Loucy (cell line): ENCODE data around the gene PNPT1.

Experiments
- H2AFZ ChIP-seq: fragments of 200-600 bp; sonication (generic); 2 replicates; pipeline ENCODE4 v1.6.0; 2016; ENCODE audit warnings: antibody characterized with exemption, mild to moderate bottlenecking, low read length, moderate library complexity
- H3F3A ChIP-seq: fragments of 200-600 bp; 2 replicates; pipeline ENCODE4 v1.6.0; 2016; ENCODE audit warnings: antibody characterized with exemption, low read depth, mild to moderate bottlenecking
- H3K27me3 ChIP-seq: fragments of 200-600 bp; sonication (generic); 2 replicates; pipeline ENCODE4 v1.6.1; 2014; ENCODE audit warnings: low read length, mild to moderate bottlenecking; ENCODE audit not compliant: insufficient read depth, poor library complexity, severe bottlenecking
- H3K36me3 ChIP-seq: fragments of 200-600 bp; sonication (generic); 2 replicates; pipeline ENCODE4 v1.6.1; 2016; ENCODE audit warnings: low read length; ENCODE audit not compliant: insufficient read depth
- H3K4me1 ChIP-seq: fragments of 200-600 bp; sonication (generic); 2 replicates; pipeline ENCODE4 v1.5.1; 2014; ENCODE audit warnings: low read length, mild to moderate bottlenecking; ENCODE audit not compliant: insufficient read depth, poor library complexity, severe bottlenecking
- H3K4me2 ChIP-seq: fragments of 200-600 bp; sonication (generic); 2 replicates; pipeline ENCODE4 v1.6.0; 2014; ENCODE audit warnings: antibody characterized with exemption, low read length, low read depth, mild to moderate bottlenecking; ENCODE audit not compliant: poor library complexity, severe bottlenecking
- H3K4me3 ChIP-seq: fragments of 200-600 bp; sonication (generic); 2 replicates; pipeline ENCODE4 v1.5.1; 2014; ENCODE audit warnings: low read length, mild to moderate bottlenecking, mixed read lengths; ENCODE audit not compliant: poor library complexity, severe bottlenecking
- H3K79me2 ChIP-seq: fragments of 200-600 bp; sonication (generic); 2 replicates; pipeline ENCODE4 v1.6.1; 2014; ENCODE audit warnings: low read length; ENCODE audit not compliant: insufficient read depth
- H3K9ac ChIP-seq: fragments of 200-600 bp; sonication (generic); 2 replicates; pipeline ENCODE4 v1.6.0; 2014; ENCODE audit warnings: mild to moderate bottlenecking, low read depth, low read length, moderate library complexity; ENCODE audit not compliant: poor library complexity, severe bottlenecking
- H3K9me2 ChIP-seq: fragments of 200-600 bp; sonication (generic); replicated peaks from 2 replicates; pipeline ENCODE4 v1.6.1; 2016; ENCODE audit warnings: low read depth, low read length, mixed read lengths
- H3K9me3 ChIP-seq: fragments of 200-600 bp; sonication (generic); 2 replicates; pipeline ENCODE4 v1.6.1; 2014; ENCODE audit warnings: mild to moderate bottlenecking, antibody characterized with exemption, low read length, low read depth; ENCODE audit not compliant: insufficient read depth
- H4K20me1 ChIP-seq: fragments of 200-600 bp; sonication (generic); 2 replicates; pipeline ENCODE4 v1.6.0; 2014; ENCODE audit warnings: antibody characterized with exemption, low read length, mild to moderate bottlenecking; ENCODE audit not compliant: insufficient read depth, poor library complexity, severe bottlenecking
- EZH2phosphoT487 ChIP-seq: fragments of 200-600 bp; IDR thresholded peaks from 2 replicates; pipeline ENCODE4 v1.6.1; 2018; ENCODE audit warnings: antibody characterized with exemption, mild to moderate bottlenecking, moderate library complexity, borderline replicate concordance
- TF ChIP-seq, protein P1 (sequence below): fragments of 200-600 bp; sonication (generic); conservative IDR thresholded peaks from 2 replicates; pipeline ENCODE4 v1.5.1; 2014; ENCODE audit warnings: mild to moderate bottlenecking, antibody characterized with exemption, low read length

The PNPT1 gene

DNA sequence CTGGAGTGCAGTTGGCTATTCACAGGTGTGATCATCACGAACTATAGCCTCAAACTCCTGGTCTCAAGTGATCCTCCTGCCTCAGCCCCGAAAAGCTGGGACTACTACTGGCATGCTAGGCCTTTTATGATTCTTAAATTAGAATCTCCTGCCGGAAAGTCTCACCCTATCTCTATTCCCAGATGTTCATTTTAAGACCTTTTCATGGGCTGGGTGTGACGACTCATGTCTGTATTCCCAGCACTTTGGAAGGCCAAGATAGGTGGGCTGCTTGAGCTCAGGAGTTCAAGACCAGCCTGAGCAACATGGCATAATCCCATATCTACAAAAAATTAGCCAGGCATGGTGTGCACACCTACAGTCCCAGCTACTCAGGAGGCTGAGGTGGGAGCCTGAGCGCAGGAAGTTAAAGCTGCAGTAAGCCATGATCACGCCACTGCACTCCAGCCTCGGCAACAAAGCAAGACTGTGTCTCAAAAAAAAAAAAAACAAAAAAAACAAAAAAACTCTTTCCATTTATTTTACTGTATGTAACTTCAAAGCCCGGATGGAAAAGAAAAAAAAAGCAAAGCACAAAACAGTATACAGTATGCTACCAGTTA lies 84.3 kb downstream of the PNPT1 start:
- H3K27me3 ChIP-seq, result no peaks in the 10 kb centered on the region
- TF ChIP-seq, protein P1, sequence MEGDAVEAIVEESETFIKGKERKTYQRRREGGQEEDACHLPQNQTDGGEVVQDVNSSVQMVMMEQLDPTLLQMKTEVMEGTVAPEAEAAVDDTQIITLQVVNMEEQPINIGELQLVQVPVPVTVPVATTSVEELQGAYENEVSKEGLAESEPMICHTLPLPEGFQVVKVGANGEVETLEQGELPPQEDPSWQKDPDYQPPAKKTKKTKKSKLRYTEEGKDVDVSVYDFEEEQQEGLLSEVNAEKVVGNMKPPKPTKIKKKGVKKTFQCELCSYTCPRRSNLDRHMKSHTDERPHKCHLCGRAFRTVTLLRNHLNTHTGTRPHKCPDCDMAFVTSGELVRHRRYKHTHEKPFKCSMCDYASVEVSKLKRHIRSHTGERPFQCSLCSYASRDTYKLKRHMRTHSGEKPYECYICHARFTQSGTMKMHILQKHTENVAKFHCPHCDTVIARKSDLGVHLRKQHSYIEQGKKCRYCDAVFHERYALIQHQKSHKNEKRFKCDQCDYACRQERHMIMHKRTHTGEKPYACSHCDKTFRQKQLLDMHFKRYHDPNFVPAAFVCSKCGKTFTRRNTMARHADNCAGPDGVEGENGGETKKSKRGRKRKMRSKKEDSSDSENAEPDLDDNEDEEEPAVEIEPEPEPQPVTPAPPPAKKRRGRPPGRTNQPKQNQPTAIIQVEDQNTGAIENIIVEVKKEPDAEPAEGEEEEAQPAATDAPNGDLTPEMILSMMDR, result no peak
- no peak for TF ChIP-seq EZH2phosphoT487
- H3K79me2 ChIP-seq, result peaks cover 91% of the 10 kb centered on the region
- peaks cover 9% of the 10 kb centered on the region for H3K4me1 ChIP-seq
- no peak overlapping the region for H3K4me2 ChIP-seq
- no peak overlapping the region for H3K4me3 ChIP-seq
- H3K36me3 ChIP-seq, result peaks cover 31% of the 10 kb centered on the region
- no peaks in the 10 kb centered on the region for H3F3A ChIP-seq
- no peaks in the 10 kb centered on the region for H3K9me2 ChIP-seq
- no peaks in the 10 kb centered on the region for H3K9me3 ChIP-seq
- H4K20me1 ChIP-seq, result peaks cover 45% of the 10 kb centered on the region
- H3K9ac ChIP-seq, result no peak overlapping the region
- no peak overlapping the region for H2AFZ ChIP-seq

DNA sequence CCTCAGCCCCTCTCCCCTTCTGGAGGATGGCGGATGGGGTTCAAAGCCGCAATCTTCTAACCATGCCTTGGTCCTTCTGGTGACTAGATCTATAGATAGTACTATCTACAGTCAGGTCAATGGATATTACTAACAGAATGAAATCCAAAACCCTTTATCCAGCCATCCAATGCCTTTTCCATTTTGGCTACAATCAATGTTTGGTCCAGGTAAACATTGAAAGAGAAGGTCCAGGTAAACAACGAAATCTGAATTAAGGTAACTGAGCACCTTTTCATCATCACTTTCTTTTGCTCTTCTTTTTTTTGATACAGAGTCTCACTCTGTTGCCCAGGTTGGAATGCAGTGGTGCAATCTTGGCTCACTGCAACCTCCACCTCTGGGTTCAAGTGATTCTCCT lies 85.9 kb downstream of the PNPT1 start:
- no peaks in the 10 kb centered on the region for H3K9me2 ChIP-seq
- H3K79me2 ChIP-seq, result peaks cover 80% of the 10 kb centered on the region
- peaks cover 33% of the 10 kb centered on the region for H4K20me1 ChIP-seq
- TF ChIP-seq, protein P1, result no peak
- TF ChIP-seq EZH2phosphoT487, result no peak
- H3K9ac ChIP-seq, result no peak overlapping the region
- peaks cover 26% of the 10 kb centered on the region for H3K36me3 ChIP-seq
- H3K9me3 ChIP-seq, result no peaks in the 10 kb centered on the region
- no peak overlapping the region for H3K4me3 ChIP-seq
- no peaks in the 10 kb centered on the region for H3K27me3 ChIP-seq
- no peaks in the 10 kb centered on the region for H3K4me1 ChIP-seq
- H3K4me2 ChIP-seq, result no peak overlapping the region
- no peaks in the 10 kb centered on the region for H3F3A ChIP-seq
- no peak overlapping the region for H2AFZ ChIP-seq

DNA sequence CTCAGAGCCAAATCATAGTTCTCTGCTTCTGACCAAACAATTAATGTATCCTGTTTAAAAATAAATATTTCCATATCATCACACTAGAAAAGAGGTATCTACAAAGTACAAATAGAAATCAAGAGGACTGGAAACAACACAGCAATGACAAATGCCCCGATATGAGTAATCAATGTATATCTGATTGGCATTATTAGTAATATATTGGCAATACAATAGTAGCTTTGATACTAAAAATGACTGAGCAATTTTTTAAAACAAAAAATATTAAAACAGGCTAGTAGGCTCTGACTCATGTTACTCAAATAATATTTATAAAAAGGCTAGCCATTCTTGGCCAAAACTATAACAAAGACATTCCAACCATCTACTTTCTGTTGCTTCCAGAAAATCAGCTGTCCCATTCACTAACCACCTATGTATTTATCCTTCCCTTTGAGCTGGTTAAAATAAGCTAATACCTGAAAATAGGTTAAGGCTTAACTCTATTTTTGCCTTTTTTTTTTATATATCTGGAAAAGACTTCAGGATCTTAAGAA lies 89.5 kb downstream of the PNPT1 start:
- Histone ChIP-seq H3K79me2 (peaks cover 58% of the 10 kb centered on the region; the same call in 1 of the 2 replicates), H3K4me3 (no peak overlapping the region), H3F3A (no peaks in the 10 kb centered on the region), H3K9me2 (no peaks in the 10 kb centered on the region), H3K9me3 (no peaks in the 10 kb centered on the region), H4K20me1 (peaks cover 15% of the 10 kb centered on the region), H3K36me3 (peaks cover 36% of the 10 kb centered on the region; the same call in 1 of the 2 replicates), H3K4me1 (no peaks in the 10 kb centered on the region), H3K4me2 (no peak overlapping the region), H3K9ac (no peak overlapping the region), H3K27me3 (no peaks in the 10 kb centered on the region), H2AFZ (no peak overlapping the region)
- TF ChIP-seq, protein P1, result no peak
- TF ChIP-seq EZH2phosphoT487, result no peak
